Parietal lobe (tissue), 1 donor: ENCODE data around the gene C10orf88. TPM values are rescaled to one million over a fixed set of nuclear protein-coding genes. Genes with fewer than 3 reads are reported as not detected.

Experiments used
- total RNA-seq: library from RNA; depleted of rRNA; stranded (reverse); fragments of >200 nt; gene quantifications from one replicate; pipeline ENCODE4 v1.2.3, GENCODE V29; 2014

The C10orf88 gene
- 25.7 TPM for total RNA-seq

GRCh38 chr10:122953902-122954730 is at the start of gene C10orf88:
Gene C10orf88 (minus strand): TSS chr10:122954227. CDS start chr10:122954178, 49 bp downstream.

GRCh38 chr10:122980209-122981065 is 26.4 kb upstream of the C10orf88 start, which contains the start of gene PSTK:
Gene PSTK (plus strand): TSS chr10:122980401. CDS start chr10:122980480, 79 bp downstream.

GRCh38 chr10:122910310-122910709 is 43.7 kb downstream of the C10orf88 start, which contains the start of gene FAM24A:
Gene FAM24A (plus strand): TSS chr10:122910610. CDS start chr10:122911635, 1,025 bp downstream.

Other genes starting within 250 kb of the C10orf88 start
- gene CUZD1, start 108.4 kb downstream of the C10orf88 start, total RNA-seq = 2.8 TPM
- 18.8 TPM for gene FAM24B, start 74.6 kb downstream of the C10orf88 start, total RNA-seq
- gene FAM24A, start 43.6 kb downstream of the C10orf88 start, total RNA-seq = not detected
- gene PSTK, start 26.2 kb upstream of the C10orf88 start, total RNA-seq = 13.5 TPM
- gene IKZF5, start 54.6 kb upstream of the C10orf88 start, total RNA-seq = 17.2 TPM
- gene ACADSB, start 54.8 kb upstream of the C10orf88 start, total RNA-seq = 13.1 TPM
- gene HMX3, start 181.7 kb upstream of the C10orf88 start, total RNA-seq = not detected
- gene HMX2, start 193.9 kb upstream of the C10orf88 start, total RNA-seq = not detected
- gene BUB3, start 200.2 kb upstream of the C10orf88 start, total RNA-seq = 135 TPM